Measurements from ENCODE around the gene HPD.
A peak's percentile ranks its signal among the peaks of the same experiment; 100 is the strongest.
"Not testable (repeated sequence)": the region's sequence is repeated elsewhere in the genome, so short reads cannot be mapped to it uniquely, and the experiment has no call there.

HPD gene

GRCh38 chr12:121889661-121890060 lies 31.0 kb upstream of the HPD start:
- H2BK120ac ChIP-seq (ENCODE audit: low read depth, low read length); H3K18ac ChIP-seq (ENCODE audit: low read length); H2BK12ac ChIP-seq (ENCODE audit: low read length); H3K9me3 ChIP-seq (replicated peaks in 1 of 2; ENCODE audit: control insufficient read depth in 2 of 2, insufficient read depth in 1 of 2, low read depth in 1 of 2, low read length in 2 of 2); H3K27me3 ChIP-seq (ENCODE audit: control insufficient read depth in 3 of 3, insufficient read depth in 3 of 3, low read depth in 1 of 3, low read length in 3 of 3); H3K4ac ChIP-seq (ENCODE audit: low read length); H3K4me1 ChIP-seq (ENCODE audit: control insufficient read depth in 2 of 2, insufficient read depth in 1 of 2, low read depth in 1 of 2, low read length in 2 of 2); H2BK15ac ChIP-seq (ENCODE audit: low read length); H3K79me1 ChIP-seq (ENCODE audit: low read depth, low read length); H3K14ac ChIP-seq (ENCODE audit: low read length); H4K91ac ChIP-seq (ENCODE audit: low read depth, low read length, poor library complexity); H2AK5ac ChIP-seq (ENCODE audit: low read depth, low read length); H4K8ac ChIP-seq (ENCODE audit: low read depth, low read length); H2BK5ac ChIP-seq (ENCODE audit: low read length); H3K27ac ChIP-seq (replicated peaks; ENCODE audit: low read length); H3K23ac ChIP-seq (ENCODE audit: low read depth, low read length, poor library complexity); DNase-seq (ENCODE audit: low spot score); H2AFZ ChIP-seq (ENCODE audit: low read length); H3K9ac ChIP-seq (ENCODE audit: low read depth, low read length, poor library complexity): not testable (repeated sequence)
- Histone ChIP-seq H3K36me3 (replicated peaks in 1 of 2; ENCODE audit: control insufficient read depth in 2 of 2, insufficient read depth in 2 of 2, low read length in 2 of 2) (peaks cover 2 to 21% of the 10 kb centered on the region in 2 donors), H3K4me2 (ENCODE audit: insufficient read depth, low read length, poor library complexity, severe bottlenecking) (peak overlapping the region; percentile 75), H3K4me3 (ENCODE audit: low read length in 2 of 2) (peak overlapping the region in 1 of 2 donors; percentile 82)
- WGBS, 2 donors (ENCODE audit: extremely low coverage in 2 of 2, insufficient read length in 2 of 2, insufficient replicate concordance in 1 of 2): no CpG with 5 or more reads among the region's 6 CpGs

- peaks cover 3% of the 10 kb centered on the region for H3K79me1 ChIP-seq (ENCODE audit: low read depth, low read length)
- H2BK12ac ChIP-seq (ENCODE audit: low read length): no peak overlapping the region
- no CpG with 5 or more reads among the region's 7 CpGs for WGBS, 2 donors (ENCODE audit: extremely low coverage in 2 of 2, insufficient read length in 2 of 2, insufficient replicate concordance in 1 of 2)
- peaks cover 0 to 17% of the 10 kb centered on the region in 2 donors for H3K36me3 ChIP-seq (replicated peaks in 1 of 2; ENCODE audit: control insufficient read depth in 2 of 2, insufficient read depth in 2 of 2, low read length in 2 of 2)
- no peaks in the 10 kb centered on the region for H3K9me3 ChIP-seq (replicated peaks in 1 of 2; ENCODE audit: control insufficient read depth in 2 of 2, insufficient read depth in 1 of 2, low read depth in 1 of 2, low read length in 2 of 2)
- peak overlapping the region; percentile 21 for H2BK5ac ChIP-seq (ENCODE audit: low read length)
- H3K18ac ChIP-seq (ENCODE audit: low read length): no peak overlapping the region
- H3K4ac ChIP-seq (ENCODE audit: low read length): no peak overlapping the region
- H3K14ac ChIP-seq (ENCODE audit: low read length): no peak overlapping the region
- no peak overlapping the region for H4K91ac ChIP-seq (ENCODE audit: low read depth, low read length, poor library complexity)
- peaks cover 4 to 6% of the 10 kb centered on the region in 2 donors for H3K4me1 ChIP-seq (ENCODE audit: control insufficient read depth in 2 of 2, insufficient read depth in 1 of 2, low read depth in 1 of 2, low read length in 2 of 2)
- peak overlapping the region; percentile 75 for H3K4me2 ChIP-seq (ENCODE audit: insufficient read depth, low read length, poor library complexity, severe bottlenecking)
- H3K27ac ChIP-seq (replicated peaks; ENCODE audit: low read length): no peak overlapping the region
- H3K4me3 ChIP-seq (ENCODE audit: low read length in 2 of 2): peak overlapping the region; percentile 82 to 91
- H3K9ac ChIP-seq (ENCODE audit: low read depth, low read length, poor library complexity): peak overlapping the region; percentile 60
- no peak overlapping the region for H2AK5ac ChIP-seq (ENCODE audit: low read depth, low read length)
- no peak overlapping the region for H2BK15ac ChIP-seq (ENCODE audit: low read length)
- no peak overlapping the region for H3K23ac ChIP-seq (ENCODE audit: low read depth, low read length, poor library complexity)
- H4K8ac ChIP-seq (ENCODE audit: low read depth, low read length): no peak overlapping the region
- no peaks in the 10 kb centered on the region for H3K27me3 ChIP-seq (ENCODE audit: control insufficient read depth in 3 of 3, insufficient read depth in 3 of 3, low read depth in 1 of 3, low read length in 3 of 3)
- no peak for DNase-seq (ENCODE audit: low spot score)
- H2BK120ac ChIP-seq (ENCODE audit: low read depth, low read length): no peak overlapping the region
- H2AFZ ChIP-seq (ENCODE audit: low read length): peak overlapping the region; percentile 94
Measured at GRCh38 chr12:121889274-121889624, 30.6 kb upstream of the HPD start.

- H3K18ac ChIP-seq (ENCODE audit: low read length): peak within 1 kb of the TSS; percentile 97
- H3K79me1 ChIP-seq (ENCODE audit: low read depth, low read length): peaks cover 3% of the 10 kb centered on the region
- peak within 1 kb of the TSS; percentile 83 for H3K23ac ChIP-seq (ENCODE audit: low read depth, low read length, poor library complexity)
- no peak within 1 kb of the TSS for H4K91ac ChIP-seq (ENCODE audit: low read depth, low read length, poor library complexity)
- no peak within 1 kb of the TSS for H2BK120ac ChIP-seq (ENCODE audit: low read depth, low read length)
- H3K4ac ChIP-seq (ENCODE audit: low read length): no peak within 1 kb of the TSS
- H3K9ac ChIP-seq (ENCODE audit: low read depth, low read length, poor library complexity): peak within 1 kb of the TSS; percentile 99
- peaks cover 0 to 15% of the 10 kb centered on the region in 2 donors for H3K36me3 ChIP-seq (replicated peaks in 1 of 2; ENCODE audit: control insufficient read depth in 2 of 2, insufficient read depth in 2 of 2, low read length in 2 of 2)
- H3K9me3 ChIP-seq (replicated peaks in 1 of 2; ENCODE audit: control insufficient read depth in 2 of 2, insufficient read depth in 1 of 2, low read depth in 1 of 2, low read length in 2 of 2): no peaks in the 10 kb centered on the region
- H4K8ac ChIP-seq (ENCODE audit: low read depth, low read length): peak within 1 kb of the TSS; percentile 43
- H2AFZ ChIP-seq (ENCODE audit: low read length): peak within 1 kb of the TSS; percentile 94
- peak within 1 kb of the TSS; percentile 21 for H2BK5ac ChIP-seq (ENCODE audit: low read length)
- H3K4me1 ChIP-seq (ENCODE audit: control insufficient read depth in 2 of 2, insufficient read depth in 1 of 2, low read depth in 1 of 2, low read length in 2 of 2): peaks cover 2 to 6% of the 10 kb centered on the region in 2 donors
- no peak within 1 kb of the TSS for H2BK15ac ChIP-seq (ENCODE audit: low read length)
- WGBS, 2 donors (ENCODE audit: extremely low coverage in 2 of 2, insufficient read length in 2 of 2, insufficient replicate concordance in 1 of 2): no CpG with 5 or more reads among the region's 67 CpGs
- no peaks in the 10 kb centered on the region for H3K27me3 ChIP-seq (ENCODE audit: control insufficient read depth in 3 of 3, insufficient read depth in 3 of 3, low read depth in 1 of 3, low read length in 3 of 3)
- H3K27ac ChIP-seq (replicated peaks; ENCODE audit: low read length): peak within 1 kb of the TSS; percentile 88
- peak within 1 kb of the TSS; percentile 82 to 91 for H3K4me3 ChIP-seq (ENCODE audit: low read length in 2 of 2)
- no peak within 1 kb of the TSS for H2BK12ac ChIP-seq (ENCODE audit: low read length)
- peak; percentile 93 for DNase-seq (ENCODE audit: low spot score)
- no peak within 1 kb of the TSS for H2AK5ac ChIP-seq (ENCODE audit: low read depth, low read length)
- H3K14ac ChIP-seq (ENCODE audit: low read length): no peak within 1 kb of the TSS
- H3K4me2 ChIP-seq (ENCODE audit: insufficient read depth, low read length, poor library complexity, severe bottlenecking): peak within 1 kb of the TSS; percentile 75
Measured at GRCh38 chr12:121888478-121889273, 30.0 kb upstream of the HPD start, which contains the start of gene PSMD9. Gene PSMD9, plus strand, starts transcription at chr12:121888790. Its CDS starts 67 bp downstream, at chr12:121888857.

GRCh38 chr12:121888083-121888477 lies 29.4 kb upstream of the HPD start:
- Histone ChIP-seq H4K8ac (ENCODE audit: low read depth, low read length) (no peak overlapping the region), H3K27me3 (ENCODE audit: control insufficient read depth in 3 of 3, insufficient read depth in 3 of 3, low read depth in 1 of 3, low read length in 3 of 3) (no peaks in the 10 kb centered on the region), H2BK5ac (ENCODE audit: low read length) (no peak overlapping the region), H3K4me3 (ENCODE audit: low read length in 2 of 2) (peak overlapping the region; percentile 75 to 82), H3K23ac (ENCODE audit: low read depth, low read length, poor library complexity) (no peak overlapping the region), H2AK5ac (ENCODE audit: low read depth, low read length) (no peak overlapping the region), H3K4me1 (ENCODE audit: control insufficient read depth in 2 of 2, insufficient read depth in 1 of 2, low read depth in 1 of 2, low read length in 2 of 2) (peaks cover 5 to 6% of the 10 kb centered on the region in 2 donors), H2BK15ac (ENCODE audit: low read length) (no peak overlapping the region), H3K4ac (ENCODE audit: low read length) (no peak overlapping the region), H2AFZ (ENCODE audit: low read length) (peak overlapping the region; percentile 94), H3K36me3 (replicated peaks in 1 of 2; ENCODE audit: control insufficient read depth in 2 of 2, insufficient read depth in 2 of 2, low read length in 2 of 2) (peaks cover 0 to 12% of the 10 kb centered on the region in 2 donors), H3K9ac (ENCODE audit: low read depth, low read length, poor library complexity) (no peak overlapping the region), H3K79me1 (ENCODE audit: low read depth, low read length) (peaks cover 3% of the 10 kb centered on the region), H3K14ac (ENCODE audit: low read length) (no peak overlapping the region), H3K9me3 (replicated peaks in 1 of 2; ENCODE audit: control insufficient read depth in 2 of 2, insufficient read depth in 1 of 2, low read depth in 1 of 2, low read length in 2 of 2) (no peaks in the 10 kb centered on the region), H4K91ac (ENCODE audit: low read depth, low read length, poor library complexity) (no peak overlapping the region), H3K27ac (replicated peaks; ENCODE audit: low read length) (no peak overlapping the region), H3K4me2 (ENCODE audit: insufficient read depth, low read length, poor library complexity, severe bottlenecking) (peak overlapping the region; percentile 39), H3K18ac (ENCODE audit: low read length) (peak overlapping the region; percentile 15), H2BK12ac (ENCODE audit: low read length) (no peak overlapping the region), H2BK120ac (ENCODE audit: low read depth, low read length) (no peak overlapping the region)
- no CpG with 5 or more reads among the region's 6 CpGs for WGBS, 2 donors (ENCODE audit: extremely low coverage in 2 of 2, insufficient read length in 2 of 2, insufficient replicate concordance in 1 of 2)
- DNase-seq (ENCODE audit: low spot score): no peak
